ENCODE data around the gene NFATC2IP. TPM values are rescaled to one million over a fixed set of nuclear protein-coding genes. Genes with fewer than 3 reads are reported as not detected.

NFATC2IP gene
- total and polyA plus RNA-seq, 2 of the 13 experiments (the other 11 are each of a cell fraction or from before 2014, with no cell fraction given): 32.1 to 48.5 TPM

DNA sequence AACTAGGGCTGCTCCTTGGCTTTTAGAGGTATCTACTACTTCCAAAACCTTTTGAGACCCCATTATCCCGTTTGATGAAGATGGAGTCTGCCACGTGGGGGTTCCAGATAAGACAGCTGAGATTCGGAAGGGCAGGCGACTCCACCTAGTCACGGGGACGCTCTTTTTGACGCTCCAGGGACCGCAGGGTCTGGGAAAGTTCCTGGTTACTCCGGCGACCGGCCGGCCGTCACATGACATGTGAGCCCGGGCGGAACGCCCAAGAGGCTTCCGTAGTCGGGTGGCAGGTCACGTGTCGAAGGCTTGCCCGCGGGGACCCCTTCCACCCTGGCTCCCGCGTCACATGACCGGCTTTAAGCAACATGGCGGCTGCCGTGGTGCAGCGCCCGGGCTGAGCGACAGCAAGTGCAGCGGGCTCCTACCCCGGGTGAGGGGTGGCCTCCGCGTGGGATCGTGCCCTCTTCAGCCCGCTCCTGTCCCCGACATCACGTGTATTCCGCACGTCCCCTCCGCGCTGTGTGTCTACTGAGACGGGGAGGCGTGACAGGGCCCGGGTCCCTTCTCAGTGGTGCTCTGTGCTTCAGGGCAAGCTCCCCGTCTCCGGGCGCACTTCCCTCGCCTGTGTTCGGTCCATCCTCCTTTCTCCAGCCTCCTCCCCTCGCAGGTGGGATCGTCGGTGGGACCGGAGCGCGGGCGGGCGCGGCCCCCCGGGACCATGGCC lies 23.9 kb downstream of the NFATC2IP start, which contains the start of gene SPNS1 (continued):
- TF ChIP-seq, protein P1, sequence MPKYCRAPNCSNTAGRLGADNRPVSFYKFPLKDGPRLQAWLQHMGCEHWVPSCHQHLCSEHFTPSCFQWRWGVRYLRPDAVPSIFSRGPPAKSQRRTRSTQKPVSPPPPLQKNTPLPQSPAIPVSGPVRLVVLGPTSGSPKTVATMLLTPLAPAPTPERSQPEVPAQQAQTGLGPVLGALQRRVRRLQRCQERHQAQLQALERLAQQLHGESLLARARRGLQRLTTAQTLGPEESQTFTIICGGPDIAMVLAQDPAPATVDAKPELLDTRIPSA (CRISPR knock-in tag; IDR thresholded peaks at IDR 0.05; ENCODE audit: borderline replicate concordance): peak; percentile 100
- no peak for TF ChIP-seq MATR3 (CRISPR knock-in tag; IDR thresholded peaks at IDR 0.05)
- TF ChIP-seq, protein P2, sequence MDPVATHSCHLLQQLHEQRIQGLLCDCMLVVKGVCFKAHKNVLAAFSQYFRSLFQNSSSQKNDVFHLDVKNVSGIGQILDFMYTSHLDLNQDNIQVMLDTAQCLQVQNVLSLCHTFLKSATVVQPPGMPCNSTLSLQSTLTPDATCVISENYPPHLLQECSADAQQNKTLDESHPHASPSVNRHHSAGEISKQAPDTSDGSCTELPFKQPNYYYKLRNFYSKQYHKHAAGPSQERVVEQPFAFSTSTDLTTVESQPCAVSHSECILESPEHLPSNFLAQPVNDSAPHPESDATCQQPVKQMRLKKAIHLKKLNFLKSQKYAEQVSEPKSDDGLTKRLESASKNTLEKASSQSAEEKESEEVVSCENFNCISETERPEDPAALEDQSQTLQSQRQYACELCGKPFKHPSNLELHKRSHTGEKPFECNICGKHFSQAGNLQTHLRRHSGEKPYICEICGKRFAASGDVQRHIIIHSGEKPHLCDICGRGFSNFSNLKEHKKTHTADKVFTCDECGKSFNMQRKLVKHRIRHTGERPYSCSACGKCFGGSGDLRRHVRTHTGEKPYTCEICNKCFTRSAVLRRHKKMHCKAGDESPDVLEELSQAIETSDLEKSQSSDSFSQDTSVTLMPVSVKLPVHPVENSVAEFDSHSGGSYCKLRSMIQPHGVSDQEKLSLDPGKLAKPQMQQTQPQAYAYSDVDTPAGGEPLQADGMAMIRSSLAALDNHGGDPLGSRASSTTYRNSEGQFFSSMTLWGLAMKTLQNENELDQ (CRISPR knock-in tag; IDR thresholded peaks at IDR 0.05; ENCODE audit: borderline replicate concordance): no peak
- peak; percentile 48; the same call in 1 of the 2 replicates for TF ChIP-seq ZNF891 (CRISPR knock-in tag; IDR thresholded peaks at IDR 0.05)
- TF ChIP-seq FOSL1 (CRISPR knock-in tag; IDR thresholded peaks at IDR 0.05; ENCODE audit: borderline replicate concordance): peak; percentile 47; the same call in 1 of the 2 replicates
- TF ChIP-seq CBX5 (CRISPR knock-in tag; IDR thresholded peaks at IDR 0.05; ENCODE audit: borderline replicate concordance): peak; percentile 92
- TF ChIP-seq ZNF530 (CRISPR knock-in tag; IDR thresholded peaks at IDR 0.05; ENCODE audit: low read depth): no peak
- peak; percentile 80 for TF ChIP-seq CREM (IDR thresholded peaks at IDR 0.05)
- TF ChIP-seq CREM (CRISPR knock-in tag; IDR thresholded peaks at IDR 0.05): no peak
- no peak for TF ChIP-seq ZNF614 (CRISPR knock-in tag; IDR thresholded peaks at IDR 0.05; ENCODE audit: borderline replicate concordance)
- TF ChIP-seq GPN1 (CRISPR knock-in tag; IDR thresholded peaks at IDR 0.05; ENCODE audit: borderline replicate concordance): no peak; the same call in 1 of the 2 replicates
- TF ChIP-seq ZNF766 (CRISPR knock-in tag; IDR thresholded peaks at IDR 0.05; ENCODE audit: borderline replicate concordance): peak; percentile 96
- peak; percentile 73 for TF ChIP-seq ZNF564 (CRISPR knock-in tag; IDR thresholded peaks at IDR 0.05)
- TF ChIP-seq, protein P3, sequence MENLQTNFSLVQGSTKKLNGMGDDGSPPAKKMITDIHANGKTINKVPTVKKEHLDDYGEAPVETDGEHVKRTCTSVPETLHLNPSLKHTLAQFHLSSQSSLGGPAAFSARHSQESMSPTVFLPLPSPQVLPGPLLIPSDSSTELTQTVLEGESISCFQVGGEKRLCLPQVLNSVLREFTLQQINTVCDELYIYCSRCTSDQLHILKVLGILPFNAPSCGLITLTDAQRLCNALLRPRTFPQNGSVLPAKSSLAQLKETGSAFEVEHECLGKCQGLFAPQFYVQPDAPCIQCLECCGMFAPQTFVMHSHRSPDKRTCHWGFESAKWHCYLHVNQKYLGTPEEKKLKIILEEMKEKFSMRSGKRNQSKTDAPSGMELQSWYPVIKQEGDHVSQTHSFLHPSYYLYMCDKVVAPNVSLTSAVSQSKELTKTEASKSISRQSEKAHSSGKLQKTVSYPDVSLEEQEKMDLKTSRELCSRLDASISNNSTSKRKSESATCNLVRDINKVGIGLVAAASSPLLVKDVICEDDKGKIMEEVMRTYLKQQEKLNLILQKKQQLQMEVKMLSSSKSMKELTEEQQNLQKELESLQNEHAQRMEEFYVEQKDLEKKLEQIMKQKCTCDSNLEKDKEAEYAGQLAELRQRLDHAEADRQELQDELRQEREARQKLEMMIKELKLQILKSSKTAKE (CRISPR knock-in tag; IDR thresholded peaks at IDR 0.05; ENCODE audit: borderline replicate concordance): 0 out of 2 replicates have a peak, but pooled peaks have one; percentile 47
- TF ChIP-seq ZNF34 (CRISPR knock-in tag; IDR thresholded peaks at IDR 0.05; ENCODE audit: borderline replicate concordance): peak; percentile 97; the same call in 1 of the 2 replicates
- no peak for TF ChIP-seq ZNF562 (CRISPR knock-in tag; IDR thresholded peaks at IDR 0.05; ENCODE audit: borderline replicate concordance)
- TF ChIP-seq, protein P4, sequence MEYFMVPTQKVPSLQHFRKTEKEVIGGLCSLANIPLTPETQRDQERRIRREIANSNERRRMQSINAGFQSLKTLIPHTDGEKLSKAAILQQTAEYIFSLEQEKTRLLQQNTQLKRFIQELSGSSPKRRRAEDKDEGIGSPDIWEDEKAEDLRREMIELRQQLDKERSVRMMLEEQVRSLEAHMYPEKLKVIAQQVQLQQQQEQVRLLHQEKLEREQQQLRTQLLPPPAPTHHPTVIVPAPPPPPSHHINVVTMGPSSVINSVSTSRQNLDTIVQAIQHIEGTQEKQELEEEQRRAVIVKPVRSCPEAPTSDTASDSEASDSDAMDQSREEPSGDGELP (IDR thresholded peaks at IDR 0.05; ENCODE audit: borderline replicate concordance, low read depth): peak; percentile 92; the same call in 1 of the 2 replicates
- TF ChIP-seq, protein P5, sequence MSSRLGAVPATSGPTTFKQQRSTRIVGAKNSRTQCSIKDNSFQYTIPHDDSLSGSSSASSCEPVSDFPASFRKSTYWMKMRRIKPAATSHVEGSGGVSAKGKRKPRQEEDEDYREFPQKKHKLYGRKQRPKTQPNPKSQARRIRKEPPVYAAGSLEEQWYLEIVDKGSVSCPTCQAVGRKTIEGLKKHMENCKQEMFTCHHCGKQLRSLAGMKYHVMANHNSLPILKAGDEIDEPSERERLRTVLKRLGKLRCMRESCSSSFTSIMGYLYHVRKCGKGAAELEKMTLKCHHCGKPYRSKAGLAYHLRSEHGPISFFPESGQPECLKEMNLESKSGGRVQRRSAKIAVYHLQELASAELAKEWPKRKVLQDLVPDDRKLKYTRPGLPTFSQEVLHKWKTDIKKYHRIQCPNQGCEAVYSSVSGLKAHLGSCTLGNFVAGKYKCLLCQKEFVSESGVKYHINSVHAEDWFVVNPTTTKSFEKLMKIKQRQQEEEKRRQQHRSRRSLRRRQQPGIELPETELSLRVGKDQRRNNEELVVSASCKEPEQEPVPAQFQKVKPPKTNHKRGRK (CRISPR knock-in tag; IDR thresholded peaks at IDR 0.05): no peak; the same call in 1 of the 2 replicates
- TF ChIP-seq, protein P6, sequence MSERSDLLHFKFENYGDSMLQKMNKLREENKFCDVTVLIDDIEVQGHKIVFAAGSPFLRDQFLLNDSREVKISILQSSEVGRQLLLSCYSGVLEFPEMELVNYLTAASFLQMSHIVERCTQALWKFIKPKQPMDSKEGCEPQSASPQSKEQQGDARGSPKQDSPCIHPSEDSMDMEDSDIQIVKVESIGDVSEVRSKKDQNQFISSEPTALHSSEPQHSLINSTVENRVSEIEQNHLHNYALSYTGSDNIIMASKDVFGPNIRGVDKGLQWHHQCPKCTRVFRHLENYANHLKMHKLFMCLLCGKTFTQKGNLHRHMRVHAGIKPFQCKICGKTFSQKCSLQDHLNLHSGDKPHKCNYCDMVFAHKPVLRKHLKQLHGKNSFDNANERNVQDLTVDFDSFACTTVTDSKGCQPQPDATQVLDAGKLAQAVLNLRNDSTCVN (CRISPR knock-in tag; IDR thresholded peaks at IDR 0.05; ENCODE audit: borderline replicate concordance): peak; percentile 91
- no peak for TF ChIP-seq IKZF1 (IDR thresholded peaks at IDR 0.05)

Measured in HepG2 (cell line).